CD14-positive monocyte (primary cell): Measurements from ENCODE around the gene GLI1. TPM values are rescaled to one million over a fixed set of nuclear protein-coding genes. Genes with fewer than 3 reads are reported as not detected.
A peak's percentile ranks its signal among the peaks of the same experiment; 100 is the strongest.

ENCODE experiments used
- DNase-seq, 3 donors: peaks; one replicate each; pipeline ENCODE4 v3.0.0-alpha.2; 2011 to 2022
- H2AFZ ChIP-seq: 2 replicates; pipeline ENCODE4 v1.6.0; 2012; ENCODE audit warnings: mild to moderate bottlenecking, low read depth, low read length, inconsistent platforms; ENCODE audit not compliant: insufficient read depth, poor library complexity, severe bottlenecking
- H3K27ac ChIP-seq, 2 donors: 1 replicate in 1 of 2; 2 replicates in 1 of 2; pipeline ENCODE4 v1.5.1; 2012 to 2013; ENCODE audit warnings: low read length in 2 of 2, control low read depth in 1 of 2, inconsistent platforms in 1 of 2, low read depth in 1 of 2, mild to moderate bottlenecking in 1 of 2
- H3K27me3 ChIP-seq, 2 donors: one replicate each; pipeline versions ENCODE4 v1.6.0 to v1.6.1; 2011 to 2013; ENCODE audit warnings: low read length in 2 of 2; ENCODE audit not compliant: control insufficient read depth in 2 of 2, insufficient read depth in 2 of 2
- H3K36me3 ChIP-seq, 2 donors: replicated peaks in 1 of 2; 1 replicate in 1 of 2; 2 replicates in 1 of 2; pipeline versions ENCODE4 v1.5.1 to v1.6.1; 2012 to 2013; ENCODE audit warnings: low read length in 2 of 2, control low read depth in 1 of 2, inconsistent platforms in 1 of 2, mild to moderate bottlenecking in 1 of 2; ENCODE audit not compliant: insufficient read depth in 2 of 2, control insufficient read depth in 1 of 2
- H3K4me1 ChIP-seq, 2 donors: 1 replicate in 1 of 2; 2 replicates in 1 of 2; pipeline versions ENCODE4 v1.5.1 to v1.6.1; 2012 to 2013; ENCODE audit warnings: low read length in 2 of 2, control low read depth in 1 of 2, inconsistent platforms in 1 of 2, mild to moderate bottlenecking in 1 of 2, moderate library complexity in 1 of 2; ENCODE audit not compliant: insufficient read depth in 2 of 2, control insufficient read depth in 1 of 2
- H3K4me2 ChIP-seq: replicated peaks from 2 replicates; pipeline ENCODE3; 2012; ENCODE audit warnings: low read length, moderate library complexity, mild to moderate bottlenecking; ENCODE audit not compliant: poor library complexity, severe bottlenecking; ENCODE audit errors: extremely low read depth
- H3K4me3 ChIP-seq, 3 experiments: fragments of 200-600 bp in 1 of 3; sonication (generic) in 1 of 3; replicated peaks in 1 of 3; 1 replicate in 2 of 3; 2 replicates in 1 of 3; pipeline ENCODE4 v1.5.1; 2011 to 2013; ENCODE audit warnings: low read length in 3 of 3, mild to moderate bottlenecking in 3 of 3, control low read depth in 2 of 3, low read depth in 2 of 3, inconsistent platforms in 1 of 3, moderate library complexity in 1 of 3
- H3K79me2 ChIP-seq: 2 replicates; pipeline ENCODE4 v1.6.0; 2012; ENCODE audit warnings: mild to moderate bottlenecking, control low read depth, inconsistent platforms, low read length, moderate library complexity; ENCODE audit not compliant: insufficient read depth
- H3K9ac ChIP-seq: 2 replicates; pipeline ENCODE4 v1.6.0; 2017; ENCODE audit warnings: low read length, mild to moderate bottlenecking; ENCODE audit not compliant: insufficient read depth, poor library complexity, severe bottlenecking
- H3K9me3 ChIP-seq, 2 donors: replicated peaks in 1 of 2; 1 replicate in 1 of 2; 2 replicates in 1 of 2; pipeline versions ENCODE4 v1.5.1 to v1.6.1; 2012 to 2013; ENCODE audit warnings: low read length in 2 of 2, control low read depth in 1 of 2; ENCODE audit not compliant: control insufficient read depth in 1 of 2, insufficient read depth in 1 of 2
- H4K20me1 ChIP-seq: 2 replicates; pipeline ENCODE4 v1.6.0; 2012; ENCODE audit warnings: mild to moderate bottlenecking, low read length, control low read depth, moderate library complexity; ENCODE audit not compliant: insufficient read depth
- H3K27ac Mint-ChIP-seq, 7 donors: one replicate each; pipeline ENCODE4 v1.8.0; 2020; ENCODE audit warnings: mild to moderate bottlenecking in 7 of 7, mixed read lengths in 7 of 7, moderate library complexity in 6 of 7, inconsistent platforms in 2 of 7
- H3K27me3 Mint-ChIP-seq, 3 donors: one replicate each; pipeline ENCODE4 v1.8.0; 2021 to 2022; ENCODE audit warnings: low read depth in 3 of 3, mild to moderate bottlenecking in 3 of 3, mixed read lengths in 3 of 3, moderate library complexity in 3 of 3, inconsistent platforms in 1 of 3
- H3K36me3 Mint-ChIP-seq, 2 donors: one replicate each; pipeline ENCODE4 v1.8.0; 2020; ENCODE audit warnings: mixed read lengths in 2 of 2, inconsistent platforms in 1 of 2, mild to moderate bottlenecking in 1 of 2
- H3K4me1 Mint-ChIP-seq: one replicate; pipeline ENCODE4 v1.8.0; 2020; ENCODE audit warnings: mild to moderate bottlenecking, mixed read lengths
- H3K4me3 Mint-ChIP-seq, 2 donors: one replicate each; pipeline ENCODE4 v1.8.0; 2020; ENCODE audit warnings: mild to moderate bottlenecking in 2 of 2, mixed read lengths in 2 of 2, moderate library complexity in 1 of 2
- H3K9me3 Mint-ChIP-seq, 7 donors: one replicate each; pipeline ENCODE4 v1.8.0; 2020 to 2022; ENCODE audit warnings: mixed read lengths in 7 of 7, mild to moderate bottlenecking in 6 of 7, moderate library complexity in 6 of 7, inconsistent platforms in 2 of 7
- CTCF ChIP-seq: fragments of 200-600 bp; IDR thresholded peaks from one replicate; pipeline ENCODE4 v1.8.0; 2022; ENCODE audit warnings: antibody characterized with exemption, mild to moderate bottlenecking
- WGBS: methylation state at CpG from one replicate; pipeline ENCODE4 v1.1.5; 2013; ENCODE audit warnings: missing lambda C conversion rate; ENCODE audit not compliant: insufficient coverage; 5-methylcytosine and 5-hydroxymethylcytosine counted together
- intact Hi-C, 2 donors: fragments of 100-400 bp; cut with micrococcal nuclease; formaldehyde crosslinking; loops; one replicate each; pipeline versions ENCODE4 v1.15.0 to v1.15.1; 2023
- polyA plus RNA-seq, 3 donors: library from polyadenylated mRNA; depleted of rRNA in 1 of 3; unstranded in 2 of 3; stranded (reverse) in 1 of 3; fragments of 300-500 nt in 2 of 3; fragments of >200 nt in 1 of 3; fragmentation: Illumina TruSeq in 2 of 3; gene quantifications; 1 replicate in 2 of 3; 2 replicates in 1 of 3; pipeline ENCODE4 v1.2.3, GENCODE V29; 2012 to 2021

GLI1 gene
- polyA plus RNA-seq, 3 donors: 0.05 TPM; not detected in 2

- WGBS: 0% methylated on average over 2 of the region's 9 CpGs
- peaks cover 42 to 59% of the 10 kb centered on the region in 2 donors for H3K4me1 ChIP-seq
- Mint-ChIP-seq H3K4me1 (peaks cover 58% of the 10 kb centered on the region), H3K9me3 (peaks cover 0 to 8% (median 1%) of the 10 kb centered on the region in 7 donors), H3K27me3 (peaks cover 44 to 57% (median 48%) of the 10 kb centered on the region in 3 donors), H3K4me3 (peak overlapping the region; percentile 78 to 97), H3K27ac (peak overlapping the region in 3 of 7 donors; percentile 46 to 72 (median 64)), H3K36me3 (peaks cover 3 to 5% of the 10 kb centered on the region in 2 donors)
- H3K4me2 ChIP-seq: peak overlapping the region; percentile 89
- no peak overlapping the region for H3K27ac ChIP-seq
- peak in 1 of 3 donors; percentile 43 for DNase-seq
- peaks cover 11% of the 10 kb centered on the region for H4K20me1 ChIP-seq
- H3K27me3 ChIP-seq: peaks cover 15 to 26% of the 10 kb centered on the region in 2 donors
- H3K4me3 ChIP-seq: peak overlapping the region; percentile 18 to 75 (median 44)
- H3K9ac ChIP-seq: peak overlapping the region; percentile 25
- no peak for TF ChIP-seq CTCF
- no peaks in the 10 kb centered on the region for H3K36me3 ChIP-seq
- intact Hi-C loops: loop anchor here in 1 of 2 donors (5.0 kb wide), 1 partner anchor 530 kb away; the partner anchor contains the start of gene SDR9C7
- peaks cover 0 to 4% of the 10 kb centered on the region in 2 donors for H3K9me3 ChIP-seq
- H2AFZ ChIP-seq: peak overlapping the region; percentile 61
- no peaks in the 10 kb centered on the region for H3K79me2 ChIP-seq
Observed at GRCh38 chr12:57461917-57462250, 2.3 kb downstream of the GLI1 start.

GRCh38 chr12:57462251-57462911 is 2.8 kb downstream of the GLI1 start:
- Mint-ChIP-seq H3K27me3 (peaks cover 44 to 57% (median 48%) of the 10 kb centered on the region in 3 donors), H3K36me3 (peaks cover 7 to 10% of the 10 kb centered on the region in 2 donors), H3K4me1 (peaks cover 57% of the 10 kb centered on the region), H3K4me3 (peak overlapping the region; percentile 78 to 97), H3K9me3 (peaks cover 0 to 8% (median 1%) of the 10 kb centered on the region in 7 donors), H3K27ac (peak overlapping the region in 5 of 7 donors; percentile 60 to 86 (median 72))
- Histone ChIP-seq H3K4me1 (peaks cover 42 to 59% of the 10 kb centered on the region in 2 donors), H3K4me3 (peak overlapping the region; percentile 18 to 75 (median 44)), H4K20me1 (peaks cover 16% of the 10 kb centered on the region), H3K9me3 (peaks cover 0 to 4% of the 10 kb centered on the region in 2 donors), H2AFZ (peak overlapping the region; percentile 61), H3K27me3 (peaks cover 15 to 26% of the 10 kb centered on the region in 2 donors), H3K27ac (no peak overlapping the region), H3K36me3 (peaks cover 0 to 4% of the 10 kb centered on the region in 2 donors), H3K79me2 (no peaks in the 10 kb centered on the region), H3K9ac (peak overlapping the region; percentile 25), H3K4me2 (peak overlapping the region; percentile 89)
- intact Hi-C loops: loop anchor here in 1 of 2 donors (5.0 kb wide), 1 partner anchor 530 kb away; the partner anchor contains the start of gene SDR9C7
- DNase-seq: peak; percentile 70 to 77 (median 71)
- peak; percentile 89 for TF ChIP-seq CTCF
- 0% methylated on average over 5 of the region's 28 CpGs for WGBS
